Sciatic nerve (tissue), 2 donors: Measurements from ENCODE around the gene CCDC197. TPM values are rescaled to one million over a fixed set of nuclear protein-coding genes. Genes with fewer than 3 reads are reported as not detected.

Experiments
- ATAC-seq: fragments of 200-7000 bp; cut with Tn5 transposase; one replicate; pipeline ENCODE4 v1.9.1; 2020; ENCODE audit warnings: mild to moderate bottlenecking, moderate library complexity
- DNase-seq: peaks from one replicate; pipeline ENCODE4 v3.0.0-alpha.2; 2020; ENCODE audit warnings: low spot score
- intact Hi-C: fragments of 100-400 bp; cut with DNase I; formaldehyde crosslinking; loops from one replicate; pipeline ENCODE4 v1.14.2; 2022
- total RNA-seq: library from RNA; stranded (reverse); fragmentation: NEBNext Ultra II Directional; extraction: Animal tissue kit (Norgen Biotek cat#: 25700); gene quantifications from one replicate; pipeline ENCODE4 v1.2.1, GENCODE V29; 2021
- donor health status: DM: no; HTN: no; CAD: no.
- donor health status: DM: no; HTN: no; CAD: no.

CCDC197 gene
- total RNA-seq, 1 donor from 2014 or later, result not detected

DNA sequence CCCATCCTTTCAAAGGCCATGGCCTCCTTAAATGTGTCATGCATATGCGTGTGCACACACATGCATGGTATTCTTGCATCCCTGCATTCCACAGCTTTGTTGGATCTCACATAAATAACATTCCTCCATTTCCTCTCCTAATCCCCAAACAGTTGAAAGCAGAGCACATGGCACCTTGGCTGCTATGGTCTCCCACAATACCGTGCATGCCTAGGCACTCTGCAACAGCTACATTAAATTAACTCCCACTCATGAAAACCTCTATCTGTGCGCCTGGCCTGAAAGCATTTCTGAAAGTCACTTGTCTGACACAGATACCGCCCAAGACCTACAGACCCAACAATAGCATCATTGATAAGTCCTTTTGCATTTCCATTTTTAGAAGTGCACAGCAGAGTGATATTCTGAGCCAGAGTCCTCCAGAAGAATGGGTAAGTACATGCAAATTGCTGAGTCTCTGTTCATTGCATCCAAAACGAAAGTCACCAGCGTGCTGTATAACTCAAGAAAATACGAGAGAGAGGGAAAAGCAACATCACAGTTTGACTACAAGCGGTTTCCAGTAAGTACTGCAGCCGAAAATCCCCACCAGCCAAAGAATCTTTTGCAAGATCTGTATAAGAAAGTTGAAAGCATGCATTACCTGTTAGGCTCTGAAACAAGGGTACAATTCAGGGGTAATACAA, 21.2 kb upstream of the CCDC197 start:
- DNase-seq, result no peak
- intact Hi-C loops, result no loop called here
- ATAC-seq, result no peak

GRCh38 chr14:93976477-93977057, 20.5 kb upstream of the CCDC197 start, which contains the start of gene ASB2:
Gene ASB2 (minus strand): TSS chr14:93976570. CDS start chr14:93964539, 12,031 bp downstream.
- intact Hi-C loops, result no loop called here
- ATAC-seq (peak; percentile 20), DNase-seq (no peak)

DNA sequence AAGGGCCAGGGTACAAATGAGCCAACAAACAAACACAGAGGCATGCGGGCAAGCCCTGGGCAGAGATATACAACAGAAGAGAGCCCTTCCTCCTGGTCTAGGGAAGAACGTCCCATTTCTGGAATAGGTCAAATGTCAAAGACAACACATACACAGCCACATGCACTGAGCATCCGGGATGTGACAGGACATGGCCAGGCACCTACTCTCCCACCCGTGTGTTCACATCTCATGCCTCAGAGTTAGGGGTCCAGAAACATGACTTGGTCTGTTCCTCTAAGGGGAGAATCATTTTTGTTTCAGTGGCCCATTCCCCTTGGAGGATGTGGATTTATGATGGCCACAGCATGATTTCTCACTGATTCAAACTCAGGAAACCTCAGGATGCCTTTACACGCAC, 19.9 kb upstream of the CCDC197 start:
- intact Hi-C loops, result no loop called here
- ATAC-seq, result no peak

GRCh38 chr14:93977790-93978581, 19.1 kb upstream of the CCDC197 start:
- no peak for ATAC-seq
- no peak for DNase-seq
- intact Hi-C loops, result no loop called here

More for the DNA sequence above, 19.9 kb upstream of the CCDC197 start:
- no peak for DNase-seq

DNA sequence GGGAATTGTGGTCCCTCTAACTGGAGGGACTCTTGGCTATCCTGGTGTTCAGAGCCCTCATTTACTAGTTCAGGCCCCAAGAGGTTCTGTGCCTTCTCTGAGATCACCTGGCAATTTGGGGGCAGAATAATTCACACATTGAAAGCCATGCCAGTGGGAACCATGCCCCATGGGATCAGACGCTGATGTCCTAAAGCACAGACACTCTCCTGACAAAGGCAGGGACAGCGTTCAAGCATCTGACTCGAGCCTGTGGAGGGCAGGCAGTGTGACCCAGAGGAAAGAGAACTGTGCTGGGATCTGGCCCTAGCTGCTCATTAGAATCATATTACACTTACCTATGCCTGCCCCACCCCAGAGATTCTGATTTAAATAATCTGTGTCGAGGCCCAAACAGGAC, 18.4 kb upstream of the CCDC197 start:
- ATAC-seq (no peak), DNase-seq (no peak)
- intact Hi-C loops, result no loop called here

GRCh38 chr14:93980456-93981201, 16.5 kb upstream of the CCDC197 start:
- intact Hi-C loops, result no loop called here
- no peak for DNase-seq
- no peak for ATAC-seq

DNA sequence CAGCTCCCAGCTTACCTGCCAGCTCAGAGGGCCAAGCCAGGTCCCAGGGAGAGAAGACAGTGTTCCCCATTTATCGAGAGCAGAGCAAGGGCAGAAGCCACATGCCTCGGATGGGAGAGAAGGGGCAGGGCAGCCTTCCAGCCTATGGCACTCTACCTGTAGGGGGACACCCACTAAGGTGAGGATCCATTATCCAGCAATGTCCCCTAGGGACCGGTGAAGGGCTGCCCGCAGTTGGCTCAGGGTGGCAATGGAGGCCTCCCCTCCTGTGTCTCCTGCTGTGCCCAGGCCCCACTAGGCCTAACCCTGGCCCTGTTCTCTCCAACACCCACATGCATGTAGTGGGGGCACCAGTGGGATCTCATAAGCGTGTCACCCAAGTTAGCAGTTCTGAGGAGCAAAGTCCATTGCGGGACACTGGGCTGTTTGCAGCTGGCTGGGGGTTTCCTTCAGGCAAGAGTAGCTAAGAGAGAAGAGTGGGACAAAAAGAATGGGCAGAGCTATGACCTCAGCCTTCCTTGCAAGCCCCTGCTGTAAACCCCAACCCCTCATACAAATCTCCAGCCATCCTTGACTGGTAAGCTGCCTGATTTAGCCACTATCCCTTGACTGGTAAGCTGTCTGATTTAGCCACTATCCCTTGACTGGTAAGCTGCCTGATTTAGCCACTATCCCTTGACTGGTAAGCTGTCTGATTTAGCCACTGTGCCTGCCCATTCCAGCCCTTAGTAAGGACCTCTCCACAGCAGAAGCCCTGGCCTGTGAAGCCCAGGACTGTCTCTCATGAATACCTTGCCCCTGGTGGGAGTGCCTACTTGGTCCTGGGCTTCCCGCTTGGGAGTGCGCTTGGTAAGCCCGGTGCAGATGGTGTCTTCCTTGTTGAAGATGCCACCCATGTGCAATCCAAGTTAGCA, 15.5 kb upstream of the CCDC197 start:
- ATAC-seq (no peak), DNase-seq (no peak)
- intact Hi-C loops, result no loop called here

- intact Hi-C loops, result no loop called here
- no peak for ATAC-seq
- DNase-seq, result no peak
Observed at GRCh38 chr14:93982230-93983007, 14.7 kb upstream of the CCDC197 start.

DNA sequence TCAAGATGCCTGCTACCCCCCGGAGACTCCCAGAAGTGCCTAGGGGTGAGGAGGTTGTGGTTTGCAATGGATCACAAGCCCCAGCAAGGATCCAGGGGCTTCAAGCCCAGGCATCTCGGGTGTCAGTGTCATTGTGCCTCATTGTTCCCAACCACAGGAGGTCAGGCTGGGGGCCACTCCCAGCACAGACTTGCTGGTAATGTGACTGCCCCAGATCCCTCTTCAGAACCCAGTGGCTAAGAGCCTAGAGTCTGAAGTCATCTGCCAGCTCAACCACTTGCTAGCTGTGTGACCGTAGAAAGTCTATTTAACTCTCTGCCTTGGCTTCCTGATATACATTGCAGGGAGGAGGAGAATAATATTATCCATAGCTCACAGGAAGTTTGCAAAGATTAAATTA, 13.0 kb upstream of the CCDC197 start:
- intact Hi-C loops, result no loop called here
- no peak for DNase-seq
- ATAC-seq, result no peak

GRCh38 chr14:93984987-93985410, 12.1 kb upstream of the CCDC197 start:
- intact Hi-C loops, result no loop called here
- DNase-seq (no peak), ATAC-seq (no peak)

GRCh38 chr14:93986955-93987354, 10.1 kb upstream of the CCDC197 start:
- no peak for ATAC-seq
- intact Hi-C loops, result no loop called here

DNA sequence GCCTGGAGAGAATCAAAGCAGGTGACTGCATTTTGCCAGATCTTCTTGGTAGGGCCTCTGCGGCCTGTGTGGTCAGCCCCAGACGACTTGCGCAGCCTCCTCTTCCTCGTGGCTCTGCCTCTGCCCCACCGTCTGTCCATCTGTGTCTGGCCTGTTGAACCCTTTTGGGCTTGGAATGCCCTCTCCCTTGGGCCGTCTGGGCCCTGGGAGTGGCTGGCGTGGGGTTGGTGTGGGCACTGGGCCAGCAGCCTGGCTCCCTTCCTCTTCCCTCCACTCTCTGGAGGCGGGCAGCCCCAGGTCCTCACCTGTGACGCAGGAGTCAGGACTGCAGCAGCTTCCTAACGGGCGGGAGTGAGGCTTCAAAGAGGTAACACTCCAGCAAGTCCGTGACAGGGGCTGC, 9.7 kb upstream of the CCDC197 start:
- no peak for DNase-seq
- intact Hi-C loops, result no loop called here
- ATAC-seq, result peak; percentile 23

More at GRCh38 chr14:93986955-93987354, 10.1 kb upstream of the CCDC197 start:
- DNase-seq, result no peak

GRCh38 chr14:93987815-93988476, 9.2 kb upstream of the CCDC197 start:
- intact Hi-C loops, result no loop called here
- no peak for DNase-seq
- ATAC-seq, result no peak

DNA sequence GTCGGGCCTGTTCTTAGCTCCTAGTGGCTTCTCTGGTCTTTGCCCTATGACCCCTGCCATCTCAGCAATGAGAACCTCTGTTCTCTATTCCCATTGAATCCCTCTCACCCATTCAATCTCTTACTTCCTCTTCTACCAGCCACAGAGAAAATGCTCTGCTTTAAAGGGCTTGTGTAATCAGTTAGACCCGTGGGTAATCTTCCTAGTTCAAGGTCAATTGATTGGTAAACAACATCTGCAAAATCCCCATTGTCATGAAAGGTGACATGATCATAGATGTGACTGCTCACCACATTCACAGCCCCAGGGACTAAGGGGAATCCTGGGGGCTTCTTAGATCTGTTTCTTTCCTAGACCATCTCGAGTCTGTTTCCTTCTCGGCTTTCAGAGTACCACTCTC, 7.2 kb upstream of the CCDC197 start:
- DNase-seq (no peak), ATAC-seq (no peak)
- intact Hi-C loops, result no loop called here

DNA sequence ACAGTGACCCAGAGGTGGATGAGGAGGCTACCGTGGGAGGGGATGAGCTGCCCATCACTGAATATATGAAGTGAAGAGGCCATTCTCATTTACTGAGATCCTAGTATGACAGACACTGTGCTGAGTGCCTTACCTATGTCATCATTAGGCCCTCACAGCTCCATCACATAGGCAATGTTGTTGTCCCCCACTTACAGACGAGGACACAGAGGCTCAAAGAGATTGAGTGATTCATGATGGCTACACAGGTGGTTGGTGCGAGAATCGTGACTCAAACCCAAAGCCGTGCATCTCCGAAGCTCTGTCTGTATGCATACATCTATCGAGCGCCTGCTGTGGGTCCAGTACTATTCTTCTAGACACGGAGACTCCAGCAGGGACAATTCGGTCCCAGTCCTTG, 5.9 kb upstream of the CCDC197 start:
- ATAC-seq (no peak), DNase-seq (no peak)
- intact Hi-C loops, result no loop called here

- ATAC-seq (no peak), DNase-seq (no peak)
- intact Hi-C loops, result no loop called here
Observed at GRCh38 chr14:93991649-93992048, 5.5 kb upstream of the CCDC197 start.

DNA sequence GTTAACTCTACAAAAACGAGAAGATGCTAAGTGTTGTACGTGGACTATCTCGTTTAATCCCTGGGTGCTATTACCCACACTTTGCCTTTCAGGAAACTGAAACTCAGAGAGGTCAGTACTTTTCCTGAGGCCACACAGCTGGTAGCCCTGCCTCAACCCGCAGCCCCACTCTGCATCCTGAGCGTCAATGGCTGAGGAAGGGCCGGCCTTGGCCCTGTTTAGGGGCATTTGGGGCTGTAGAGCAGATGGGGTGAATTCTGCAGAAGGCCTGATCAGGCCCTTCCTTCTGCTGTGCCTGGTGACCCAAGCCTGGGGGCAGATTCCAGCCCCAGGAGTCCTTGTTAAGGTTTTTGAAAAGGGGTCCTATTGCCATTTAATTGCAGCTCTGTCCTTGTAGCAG, 3.7 kb upstream of the CCDC197 start:
- no peak for DNase-seq
- no peak for ATAC-seq
- intact Hi-C loops, result no loop called here
